ENCODE measurements around the gene EHBP1L1. TPM values are rescaled to one million over a fixed set of nuclear protein-coding genes. Genes with fewer than 3 reads are reported as not detected.

EHBP1L1 gene
- total RNA-seq, 2 donors from 2014 or later = 6.2 to 9.8 TPM

DNA sequence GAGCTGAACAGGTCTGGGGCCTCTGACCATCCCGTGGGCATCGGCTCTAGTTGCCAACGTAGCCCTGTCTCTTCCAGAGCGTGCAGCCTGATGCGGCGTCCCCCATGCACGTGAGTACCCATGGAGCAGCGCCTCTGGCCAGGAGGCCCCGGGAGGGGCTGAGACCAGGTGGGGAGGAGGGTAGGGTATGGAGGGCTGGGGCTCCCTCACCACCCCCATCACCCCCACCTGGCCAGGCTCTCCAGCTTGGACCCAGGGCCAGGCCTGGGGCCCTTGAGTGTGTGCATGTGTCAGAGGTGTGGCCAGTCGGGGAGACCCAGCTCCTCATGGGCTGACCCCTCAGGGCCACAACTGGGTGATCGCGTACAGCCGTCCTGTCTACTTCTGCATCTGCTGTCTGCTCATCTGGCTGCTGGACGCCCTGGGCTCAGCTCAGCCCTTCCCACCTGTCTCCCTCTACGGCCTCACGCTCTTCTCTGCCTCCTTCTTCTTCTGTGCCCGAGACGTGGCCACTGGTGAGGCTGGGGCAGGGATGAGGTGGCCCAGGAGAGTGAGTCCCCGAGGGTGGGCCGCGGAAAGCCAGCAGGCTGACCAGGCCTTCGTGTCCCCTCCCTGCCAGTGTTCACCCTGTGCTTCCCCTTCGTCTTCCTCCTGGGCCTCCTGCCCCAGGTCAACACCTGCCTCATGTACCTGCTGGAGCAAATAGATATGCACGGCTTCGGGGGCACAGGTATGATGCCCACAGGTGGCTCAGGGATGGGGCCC, 48.2 kb downstream of the EHBP1L1 start:
- Histone ChIP-seq H3K9ac (ENCODE audit: extremely low read depth, low read length, poor library complexity, severe bottlenecking) (no peak overlapping the region), H3K4me1 (ENCODE audit: control insufficient read depth, insufficient read depth, low read length) (no peaks in the 10 kb centered on the region), H3K4me3 (ENCODE audit: low read length) (no peak overlapping the region), H3K27me3 (ENCODE audit: control insufficient read depth, insufficient read depth, low read length, poor library complexity, severe bottlenecking) (no peaks in the 10 kb centered on the region), H3K27ac (ENCODE audit: low read depth, low read length) (no peak overlapping the region), H3K36me3 (ENCODE audit: control insufficient read depth, insufficient read depth, low read length) (peaks cover 68% of the 10 kb centered on the region), H3K9me3 (ENCODE audit: control insufficient read depth, low read length) (no peaks in the 10 kb centered on the region)
- Mint-ChIP-seq H3K27me3 (ENCODE audit: insufficient read depth) (no peaks in the 10 kb centered on the region), H3K4me1 (no peaks in the 10 kb centered on the region), H3K36me3 (ENCODE audit: low read depth) (peaks cover 61% of the 10 kb centered on the region), H3K27ac (no peak overlapping the region), H3K9me3 (no peaks in the 10 kb centered on the region), H3K4me3 (no peak overlapping the region)
- WGBS, 2 experiments (ENCODE audit: insufficient coverage in 1 of 2, insufficient read length in 1 of 2) = 94% methylated on average over 8 to 24 of the region's 25 CpGs
- TF ChIP-seq CTCF (conservative IDR thresholded peaks at IDR 0.05) = no peak
- DNase-seq = no peak

- Mint-ChIP-seq H3K4me3 (no peak overlapping the region), H3K27ac (no peak overlapping the region)
- 89 to 93% methylated on average over 8 to 30 of the region's 30 CpGs for WGBS, 2 experiments (ENCODE audit: insufficient coverage in 1 of 2, insufficient read length in 1 of 2)
These were observed 49.2 kb downstream of the EHBP1L1 start for GRCh38 chr11:65624931-65625627.

More at GRCh38 chr11:65624931-65625627, 49.2 kb downstream of the EHBP1L1 start:
- no peak for TF ChIP-seq CTCF (conservative IDR thresholded peaks at IDR 0.05)
- no peak overlapping the region for H3K9ac ChIP-seq (ENCODE audit: extremely low read depth, low read length, poor library complexity, severe bottlenecking)
- Mint-ChIP-seq H3K27me3 (ENCODE audit: insufficient read depth) (no peaks in the 10 kb centered on the region), H3K36me3 (ENCODE audit: low read depth) (peaks cover 60% of the 10 kb centered on the region), H3K9me3 (no peaks in the 10 kb centered on the region), H3K4me1 (no peaks in the 10 kb centered on the region)
- H3K9me3 ChIP-seq (ENCODE audit: control insufficient read depth, low read length) = no peaks in the 10 kb centered on the region
- no peaks in the 10 kb centered on the region for H3K4me1 ChIP-seq (ENCODE audit: control insufficient read depth, insufficient read depth, low read length)
- no peak overlapping the region for H3K4me3 ChIP-seq (ENCODE audit: low read length)
- H3K27ac ChIP-seq (ENCODE audit: low read depth, low read length) = no peak overlapping the region
- peaks cover 69% of the 10 kb centered on the region for H3K36me3 ChIP-seq (ENCODE audit: control insufficient read depth, insufficient read depth, low read length)
- H3K27me3 ChIP-seq (ENCODE audit: control insufficient read depth, insufficient read depth, low read length, poor library complexity, severe bottlenecking) = no peaks in the 10 kb centered on the region
- no peak for DNase-seq
